Fibroblast of pulmonary artery (primary cell): ENCODE measurements around the gene ODC1.

Experiments used
- DNase-seq: peaks from one replicate; pipeline ENCODE4 v3.0.0-alpha.2; 2010; ENCODE audit warnings: low read depth
- H3K4me3 ChIP-seq: replicated peaks from 2 replicates; pipeline ENCODE4 v1.5.1; 2011; ENCODE audit warnings: low read depth, mild to moderate bottlenecking, control low read depth, low read length, moderate library complexity
- CTCF ChIP-seq: IDR thresholded peaks from 2 replicates; pipeline ENCODE4 v1.5.1; 2011; ENCODE audit warnings: mild to moderate bottlenecking, control low read depth, low read length, inconsistent platforms; ENCODE audit errors: missing control alignments

Gene ODC1

GRCh38 chr2:10423400-10423774 is 24.7 kb downstream of the ODC1 start:
- DNase-seq = no peak
- no peak for TF ChIP-seq CTCF
- H3K4me3 ChIP-seq = no peak overlapping the region

- DNase-seq = no peak
Measured at GRCh38 chr2:10422732-10423399, 25.3 kb downstream of the ODC1 start.

GRCh38 chr2:10422251-10422650 is 25.9 kb downstream of the ODC1 start:
- H3K4me3 ChIP-seq = no peak overlapping the region
- no peak for DNase-seq
- no peak for TF ChIP-seq CTCF

More at GRCh38 chr2:10422732-10423399, 25.3 kb downstream of the ODC1 start:
- no peak for TF ChIP-seq CTCF
- H3K4me3 ChIP-seq = no peak overlapping the region

- TF ChIP-seq CTCF = no peak
- no peak for DNase-seq
Measured at GRCh38 chr2:10419553-10420257, 28.4 kb downstream of the ODC1 start.

GRCh38 chr2:10417551-10418335 is 30.4 kb downstream of the ODC1 start:
- no peak for TF ChIP-seq CTCF

More at GRCh38 chr2:10419553-10420257, 28.4 kb downstream of the ODC1 start:
- no peak overlapping the region for H3K4me3 ChIP-seq

GRCh38 chr2:10415640-10416039 is 32.5 kb downstream of the ODC1 start:
- DNase-seq = no peak
- no peak for TF ChIP-seq CTCF
- no peak overlapping the region for H3K4me3 ChIP-seq

More at GRCh38 chr2:10417551-10418335, 30.4 kb downstream of the ODC1 start:
- no peak for DNase-seq
- H3K4me3 ChIP-seq = no peak overlapping the region
